GM21381 (cell line): Measurements from ENCODE around the gene PELO.

Experiments used
- ATAC-seq: cut with Tn5 transposase; IDR thresholded peaks from one replicate; pipeline ENCODE4 v1.9.1; 2021; ENCODE audit warnings: mild to moderate bottlenecking, moderate library complexity; ENCODE audit not compliant: unreplicated experiment

PELO gene

GRCh38 chr5:52827815-52828214 is 40.1 kb downstream of the PELO start:
- no peak for ATAC-seq

GRCh38 chr5:52829664-52830063 is 41.9 kb downstream of the PELO start:
- no peak for ATAC-seq

GRCh38 chr5:52830650-52831049 is 42.9 kb downstream of the PELO start:
- ATAC-seq = no peak

- no peak for ATAC-seq
Observed at GRCh38 chr5:52831786-52832511, 44.2 kb downstream of the PELO start.

GRCh38 chr5:52834320-52834719 is 46.6 kb downstream of the PELO start:
- no peak for ATAC-seq

- ATAC-seq = no peak
Observed at GRCh38 chr5:52837068-52837467, 49.4 kb downstream of the PELO start.
